Ishikawa (cell line): ENCODE measurements around the gene SELENOM.

Experiments used
- CEBPB ChIP-seq: IDR thresholded peaks from 2 replicates; pipeline ENCODE4 v1.6.1; 2012
- CREB1 ChIP-seq: IDR thresholded peaks from 2 replicates; pipeline ENCODE4 v1.6.1; 2012; ENCODE audit warnings: low read depth
- EGR1 ChIP-seq: IDR thresholded peaks from 2 replicates; pipeline ENCODE4 v1.6.1; 2012
- EP300 ChIP-seq: IDR thresholded peaks from 2 replicates; pipeline ENCODE4 v1.6.1; 2012; ENCODE audit warnings: borderline replicate concordance
- FOXM1 ChIP-seq: IDR thresholded peaks from 2 replicates; pipeline ENCODE4 v1.6.1; 2012; ENCODE audit warnings: low read depth, borderline replicate concordance
- NFIC ChIP-seq: IDR thresholded peaks from 2 replicates; pipeline ENCODE4 v1.6.1; 2012
- RAD21 ChIP-seq: IDR thresholded peaks from 2 replicates; pipeline ENCODE4 v1.6.1; 2012; ENCODE audit warnings: low read depth
- TAF1 ChIP-seq: IDR thresholded peaks from 2 replicates; pipeline ENCODE4 v1.6.1; 2012; ENCODE audit warnings: low read depth, mild to moderate bottlenecking
- TCF12 ChIP-seq: IDR thresholded peaks from 2 replicates; pipeline ENCODE4 v1.6.1; 2012; ENCODE audit warnings: low read depth
- TEAD4 ChIP-seq: IDR thresholded peaks from 2 replicates; pipeline ENCODE4 v1.6.1; 2012
- YY1 ChIP-seq: IDR thresholded peaks from 2 replicates; pipeline ENCODE4 v1.6.1; 2012; ENCODE audit warnings: low read depth
- ZBTB7A ChIP-seq: IDR thresholded peaks from 2 replicates; pipeline ENCODE4 v1.6.1; 2012; ENCODE audit warnings: low read depth
- TF ChIP-seq, protein P1 (sequence below): IDR thresholded peaks from 2 replicates; pipeline ENCODE4 v1.6.1; 2012; ENCODE audit warnings: low read depth, mild to moderate bottlenecking
- TF ChIP-seq, protein P2 (sequence below): IDR thresholded peaks from 2 replicates; pipeline ENCODE4 v1.6.1; 2012

Gene SELENOM

DNA sequence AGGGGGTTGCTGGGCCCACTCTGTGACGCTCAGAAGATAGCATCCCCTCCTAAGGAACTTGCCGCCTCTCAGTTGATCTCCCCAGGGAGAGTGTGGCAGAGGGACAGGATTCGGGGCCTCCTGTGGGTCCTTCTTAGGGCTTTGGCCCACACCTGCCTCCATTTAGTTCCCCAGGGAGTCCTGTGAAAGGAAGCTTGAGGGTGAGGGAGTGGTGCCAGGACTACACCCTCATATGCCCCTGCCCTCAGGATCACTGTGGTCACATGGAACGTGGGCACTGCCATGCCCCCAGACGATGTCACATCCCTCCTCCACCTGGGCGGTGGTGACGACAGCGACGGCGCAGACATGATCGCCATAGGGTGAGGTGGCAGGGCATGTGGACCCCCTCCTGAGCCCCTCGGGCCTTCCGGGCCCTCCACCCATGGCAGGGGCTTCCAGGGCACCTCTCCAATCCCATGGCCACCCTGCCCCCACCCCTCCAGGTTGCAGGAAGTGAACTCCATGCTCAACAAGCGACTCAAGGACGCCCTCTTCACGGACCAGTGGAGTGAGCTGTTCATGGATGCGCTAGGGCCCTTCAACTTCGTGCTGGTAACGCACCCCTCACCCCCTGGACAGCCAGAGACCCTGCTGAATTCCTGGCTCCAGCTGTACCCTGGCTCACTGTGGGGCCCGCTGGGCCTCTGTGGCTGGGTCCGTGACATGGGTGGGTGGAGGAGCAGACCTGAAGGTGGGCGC lies 18.9 kb upstream of the SELENOM start:
- TF ChIP-seq TAF1 (no peak), EGR1 (no peak), FOXM1 (no peak), TCF12 (no peak), EP300 (no peak), NFIC (no peak), CREB1 (no peak)
- TF ChIP-seq, protein P1, sequence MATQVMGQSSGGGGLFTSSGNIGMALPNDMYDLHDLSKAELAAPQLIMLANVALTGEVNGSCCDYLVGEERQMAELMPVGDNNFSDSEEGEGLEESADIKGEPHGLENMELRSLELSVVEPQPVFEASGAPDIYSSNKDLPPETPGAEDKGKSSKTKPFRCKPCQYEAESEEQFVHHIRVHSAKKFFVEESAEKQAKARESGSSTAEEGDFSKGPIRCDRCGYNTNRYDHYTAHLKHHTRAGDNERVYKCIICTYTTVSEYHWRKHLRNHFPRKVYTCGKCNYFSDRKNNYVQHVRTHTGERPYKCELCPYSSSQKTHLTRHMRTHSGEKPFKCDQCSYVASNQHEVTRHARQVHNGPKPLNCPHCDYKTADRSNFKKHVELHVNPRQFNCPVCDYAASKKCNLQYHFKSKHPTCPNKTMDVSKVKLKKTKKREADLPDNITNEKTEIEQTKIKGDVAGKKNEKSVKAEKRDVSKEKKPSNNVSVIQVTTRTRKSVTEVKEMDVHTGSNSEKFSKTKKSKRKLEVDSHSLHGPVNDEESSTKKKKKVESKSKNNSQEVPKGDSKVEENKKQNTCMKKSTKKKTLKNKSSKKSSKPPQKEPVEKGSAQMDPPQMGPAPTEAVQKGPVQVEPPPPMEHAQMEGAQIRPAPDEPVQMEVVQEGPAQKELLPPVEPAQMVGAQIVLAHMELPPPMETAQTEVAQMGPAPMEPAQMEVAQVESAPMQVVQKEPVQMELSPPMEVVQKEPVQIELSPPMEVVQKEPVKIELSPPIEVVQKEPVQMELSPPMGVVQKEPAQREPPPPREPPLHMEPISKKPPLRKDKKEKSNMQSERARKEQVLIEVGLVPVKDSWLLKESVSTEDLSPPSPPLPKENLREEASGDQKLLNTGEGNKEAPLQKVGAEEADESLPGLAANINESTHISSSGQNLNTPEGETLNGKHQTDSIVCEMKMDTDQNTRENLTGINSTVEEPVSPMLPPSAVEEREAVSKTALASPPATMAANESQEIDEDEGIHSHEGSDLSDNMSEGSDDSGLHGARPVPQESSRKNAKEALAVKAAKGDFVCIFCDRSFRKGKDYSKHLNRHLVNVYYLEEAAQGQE = no peak

DNA sequence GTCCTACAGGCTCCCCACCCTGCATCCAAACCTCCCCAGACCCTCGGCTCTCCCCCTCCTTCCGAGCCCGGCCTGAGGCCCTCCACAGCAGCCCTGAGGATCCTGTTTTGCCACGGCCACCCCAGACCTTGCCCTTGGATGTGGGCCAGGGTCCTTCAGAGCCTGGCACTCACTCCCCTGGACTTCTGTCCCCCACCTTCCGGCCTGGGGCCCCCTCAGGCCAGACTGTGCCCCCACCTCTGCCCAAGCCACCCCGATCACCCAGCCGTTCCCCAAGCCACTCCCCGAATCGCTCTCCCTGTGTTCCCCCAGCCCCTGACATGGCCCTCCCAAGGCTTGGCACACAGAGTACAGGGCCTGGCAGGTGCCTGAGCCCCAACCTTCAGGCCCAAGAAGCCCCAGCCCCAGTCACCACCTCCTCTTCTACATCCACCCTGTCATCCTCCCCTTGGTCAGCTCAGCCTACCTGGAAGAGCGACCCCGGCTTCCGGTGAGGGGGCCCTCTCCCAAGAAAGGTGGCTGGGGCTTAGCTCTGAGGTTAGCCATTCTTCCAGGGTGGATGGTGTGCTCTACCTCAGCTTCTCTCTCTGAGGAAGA lies 18.3 kb upstream of the SELENOM start:
- no peak for TF ChIP-seq TCF12
- TF ChIP-seq FOXM1 = no peak
- TF ChIP-seq, protein P2, sequence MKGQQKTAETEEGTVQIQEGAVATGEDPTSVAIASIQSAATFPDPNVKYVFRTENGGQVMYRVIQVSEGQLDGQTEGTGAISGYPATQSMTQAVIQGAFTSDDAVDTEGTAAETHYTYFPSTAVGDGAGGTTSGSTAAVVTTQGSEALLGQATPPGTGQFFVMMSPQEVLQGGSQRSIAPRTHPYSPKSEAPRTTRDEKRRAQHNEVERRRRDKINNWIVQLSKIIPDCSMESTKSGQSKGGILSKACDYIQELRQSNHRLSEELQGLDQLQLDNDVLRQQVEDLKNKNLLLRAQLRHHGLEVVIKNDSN = no peak
- TF ChIP-seq RAD21 = no peak

DNA sequence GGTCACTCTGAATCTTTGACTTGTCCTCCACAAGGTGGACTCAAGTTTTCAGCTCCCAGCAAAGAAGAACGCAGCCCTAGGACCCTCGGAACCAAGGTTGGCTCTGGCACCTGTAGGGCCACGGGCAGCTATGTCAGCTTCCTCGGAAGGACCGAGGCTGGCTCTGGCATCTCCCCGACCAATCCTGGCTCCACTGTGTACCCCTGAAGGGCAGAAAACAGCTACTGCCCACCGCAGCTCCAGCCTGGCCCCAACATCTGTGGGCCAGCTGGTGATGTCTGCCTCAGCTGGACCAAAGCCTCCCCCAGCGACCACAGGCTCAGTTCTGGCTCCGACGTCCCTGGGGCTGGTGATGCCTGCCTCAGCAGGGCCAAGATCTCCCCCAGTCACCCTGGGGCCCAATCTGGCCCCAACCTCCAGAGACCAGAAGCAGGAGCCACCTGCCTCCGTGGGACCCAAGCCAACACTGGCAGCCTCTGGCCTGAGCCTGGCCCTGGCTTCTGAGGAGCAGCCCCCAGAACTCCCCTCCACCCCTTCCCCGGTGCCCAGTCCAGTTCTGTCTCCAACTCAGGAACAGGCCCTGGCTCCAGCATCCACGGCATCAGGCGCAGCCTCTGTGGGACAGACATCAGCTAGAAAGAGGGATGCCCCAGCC lies 17.6 kb upstream of the SELENOM start:
- TF ChIP-seq, protein P1 = no peak
- TF ChIP-seq NFIC (no peak), CEBPB (no peak), CREB1 (no peak)

DNA sequence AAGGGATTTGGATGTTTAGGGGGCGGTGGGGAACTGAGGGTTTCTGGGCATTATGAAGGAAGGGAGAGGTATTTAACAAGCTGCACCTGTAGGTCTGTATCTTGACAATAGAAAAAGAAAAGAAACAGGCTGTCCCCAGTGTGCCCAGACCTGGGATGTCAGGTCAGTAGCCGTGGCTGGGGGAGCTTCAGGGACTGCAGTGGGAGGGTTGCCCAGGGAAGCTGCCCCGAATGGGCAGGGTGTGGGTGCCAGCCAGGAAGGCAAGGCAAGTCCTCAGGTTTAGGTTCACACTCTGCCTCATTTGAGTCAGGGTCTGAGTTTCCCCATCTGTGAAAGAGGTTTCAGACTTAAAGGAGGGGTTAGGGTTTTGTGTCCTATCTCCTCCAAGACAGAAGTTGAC lies 16.9 kb upstream of the SELENOM start:
- no peak for TF ChIP-seq CREB1
- TF ChIP-seq TEAD4 = no peak
- TF ChIP-seq, protein P1 = no peak
- no peak for TF ChIP-seq TCF12
- TF ChIP-seq ZBTB7A = no peak
- TF ChIP-seq RAD21 = no peak
- TF ChIP-seq YY1 = no peak
- TF ChIP-seq TAF1 = no peak
- TF ChIP-seq EP300 = no peak
- no peak for TF ChIP-seq EGR1

DNA sequence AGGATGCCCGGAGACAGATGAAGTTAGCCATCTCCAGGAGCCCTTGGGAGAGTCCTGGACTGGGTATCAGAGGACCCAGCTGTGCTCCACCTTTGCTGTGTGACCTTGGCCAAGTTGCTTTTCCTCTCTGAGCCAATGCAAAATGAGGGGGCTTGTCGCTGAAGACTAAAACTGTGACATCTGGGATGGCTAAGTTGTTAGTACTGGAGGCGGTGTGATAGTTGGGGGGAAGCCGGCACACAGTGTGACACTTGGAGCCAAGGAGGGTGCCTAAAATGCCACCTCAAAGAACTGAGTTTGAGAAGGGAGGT lies 15.9 kb upstream of the SELENOM start:
- TF ChIP-seq FOXM1 = no peak
- no peak for TF ChIP-seq ZBTB7A
- no peak for TF ChIP-seq TAF1
- no peak for TF ChIP-seq EP300
- TF ChIP-seq RAD21 = no peak
- TF ChIP-seq TCF12 = no peak
